ENCODE measurements around the gene TPK1. TPM values are rescaled to one million over a fixed set of nuclear protein-coding genes. Genes with fewer than 3 reads are reported as not detected.
"Not testable (repeated sequence)": the region's sequence is repeated elsewhere in the genome, so short reads cannot be mapped to it uniquely, and the experiment has no call there.

Gene TPK1
- total RNA-seq, 6 donors from 2014 or later = 4.2 to 12.3 (median 9.1) TPM

GRCh38 chr7:144575456-144575855 is 260.4 kb downstream of the TPK1 start:
- ATAC-seq (ENCODE audit: low FRiP score in 2 of 2) = no peak

DNA sequence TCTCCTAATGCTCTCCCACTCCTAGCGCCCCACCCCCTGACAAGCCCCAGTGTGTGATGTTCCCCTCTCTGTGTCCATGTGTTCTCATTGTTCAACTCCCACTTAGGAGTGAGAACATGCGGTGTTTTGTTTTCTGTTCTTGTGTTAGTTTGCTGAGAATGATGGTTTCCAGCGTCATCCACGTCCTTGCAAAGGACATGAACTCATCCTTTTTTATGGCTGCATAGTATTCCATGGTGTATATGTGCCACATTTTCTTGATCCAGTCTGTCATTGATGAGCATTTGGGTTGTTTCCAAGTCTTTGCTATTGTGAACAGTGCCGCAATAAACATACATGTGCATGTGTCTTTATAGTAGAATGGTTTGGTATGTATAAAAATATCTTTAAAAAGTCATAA is 261.1 kb downstream of the TPK1 start:
- H3K27ac ChIP-seq; H3K9me3 ChIP-seq; H3K27me3 ChIP-seq; H3K4me3 ChIP-seq; H3K4me1 ChIP-seq; ATAC-seq (ENCODE audit: low FRiP score in 2 of 2); DNase-seq; H3K36me3 ChIP-seq: not testable (repeated sequence)
- WGBS, 2 donors = 90 to 95% methylated on average over 5 of the region's 5 CpGs

More at GRCh38 chr7:144575456-144575855, 260.4 kb downstream of the TPK1 start:
- no peaks in the 10 kb centered on the region for H3K4me1 ChIP-seq
- H3K27me3 ChIP-seq = no peaks in the 10 kb centered on the region
- DNase-seq = no peak
- no peaks in the 10 kb centered on the region for H3K36me3 ChIP-seq
- H3K9me3 ChIP-seq = no peaks in the 10 kb centered on the region
- no peak overlapping the region for H3K4me3 ChIP-seq
- no peak for TF ChIP-seq EP300 (IDR thresholded peaks at IDR 0.05)
- no peak overlapping the region for H3K27ac ChIP-seq
- 81 to 89% methylated on average over 3 of the region's 3 CpGs for WGBS, 2 donors

DNA sequence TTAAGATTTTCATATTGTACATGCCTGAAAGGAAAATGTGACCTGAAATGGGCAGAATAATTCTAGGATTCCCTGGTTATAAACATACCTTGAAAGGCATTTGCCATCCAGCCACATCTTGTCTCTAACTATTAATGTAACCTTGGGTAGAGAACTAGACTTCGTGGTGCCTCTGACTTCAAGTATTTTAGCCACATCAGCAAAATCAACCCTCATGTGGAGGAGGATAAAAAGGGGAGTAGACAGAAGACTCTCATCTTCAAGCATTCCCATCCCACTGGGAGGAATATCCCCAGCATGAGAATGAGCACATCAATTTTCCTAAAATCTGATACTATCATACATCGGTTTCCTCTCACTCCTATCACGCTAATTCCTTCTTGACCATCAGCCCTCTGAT is 267.6 kb downstream of the TPK1 start:
- no peaks in the 10 kb centered on the region for H3K9me3 ChIP-seq
- H3K36me3 ChIP-seq = no peaks in the 10 kb centered on the region
- H3K4me3 ChIP-seq = no peak overlapping the region
- H3K4me1 ChIP-seq = no peaks in the 10 kb centered on the region
- WGBS, 2 donors = 80 to 89% methylated on average over 3 of the region's 3 CpGs
- no peak for ATAC-seq (ENCODE audit: low FRiP score in 2 of 2)
- TF ChIP-seq CTCF (IDR thresholded peaks at IDR 0.05) = no peak
- H3K27ac ChIP-seq = no peak overlapping the region
- no peaks in the 10 kb centered on the region for H3K27me3 ChIP-seq
- no peak for DNase-seq

- Histone ChIP-seq H3K4me1 (no peaks in the 10 kb centered on the region), H3K27ac (no peak overlapping the region), H3K36me3 (no peaks in the 10 kb centered on the region), H3K9me3 (no peaks in the 10 kb centered on the region), H3K4me3 (no peak overlapping the region), H3K27me3 (no peaks in the 10 kb centered on the region)
- no peak for TF ChIP-seq CTCF (IDR thresholded peaks at IDR 0.05)
- no peak for TF ChIP-seq EP300 (IDR thresholded peaks at IDR 0.05)
- no peak for TF ChIP-seq POLR2AphosphoS5 (IDR thresholded peaks at IDR 0.05)
- TF ChIP-seq POLR2A (IDR thresholded peaks at IDR 0.05) = no peak
- WGBS, 2 donors = 87 to 90% methylated on average over 4 of the region's 4 CpGs
- no peak for ATAC-seq (ENCODE audit: low FRiP score in 2 of 2)
- no peak for DNase-seq
These were observed 270.3 kb downstream of the TPK1 start for GRCh38 chr7:144565586-144565985.

DNA sequence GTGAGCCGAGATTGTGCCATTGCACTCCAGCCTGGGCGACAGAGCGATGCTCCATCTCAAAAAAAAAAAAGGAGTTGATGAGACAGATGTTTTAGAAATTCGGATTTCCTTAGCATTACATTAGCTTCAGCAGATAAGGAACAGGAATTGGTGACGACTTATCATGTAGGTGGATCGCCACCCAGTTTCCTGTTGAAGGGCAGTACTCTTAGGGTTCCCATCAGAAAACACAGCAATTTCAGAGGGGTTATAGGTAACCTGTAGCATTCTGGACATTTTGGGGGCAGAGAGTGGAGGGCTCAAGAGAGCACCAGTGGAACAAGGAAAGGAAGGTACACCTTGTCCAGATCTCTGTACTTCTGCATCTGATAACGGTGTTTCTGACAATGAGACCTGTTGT is 286.0 kb downstream of the TPK1 start:
- Histone ChIP-seq H3K36me3 (no peaks in the 10 kb centered on the region), H3K4me1 (peaks cover 0 to 7% (median 0%) of the 10 kb centered on the region in 4 donors), H3K4me3 (no peak overlapping the region), H3K27ac (no peak overlapping the region), H3K27me3 (no peaks in the 10 kb centered on the region), H3K9me3 (no peaks in the 10 kb centered on the region)
- ATAC-seq (ENCODE audit: low FRiP score in 2 of 2) (no peak), DNase-seq (no peak)
- WGBS, 2 donors = 57 to 59% methylated on average over 7 of the region's 7 CpGs
- no peak for TF ChIP-seq POLR2A (IDR thresholded peaks at IDR 0.05)
- TF ChIP-seq CTCF (IDR thresholded peaks at IDR 0.05) = no peak
- no peak for TF ChIP-seq POLR2AphosphoS5 (IDR thresholded peaks at IDR 0.05)
- TF ChIP-seq EP300 (IDR thresholded peaks at IDR 0.05) = no peak

GRCh38 chr7:144548556-144548955 is 287.3 kb downstream of the TPK1 start:
- ATAC-seq (ENCODE audit: low FRiP score in 2 of 2) = no peak
- H3K4me3 ChIP-seq = no peak overlapping the region
- WGBS, 2 donors = 94 to 96% methylated on average over 3 of the region's 3 CpGs
- DNase-seq = no peak
- H3K4me1 ChIP-seq = peaks cover 0 to 7% (median 0%) of the 10 kb centered on the region in 4 donors
- H3K27me3 ChIP-seq = no peaks in the 10 kb centered on the region
- no peaks in the 10 kb centered on the region for H3K36me3 ChIP-seq
- no peak for TF ChIP-seq CTCF (IDR thresholded peaks at IDR 0.05)
- no peak for TF ChIP-seq POLR2A (IDR thresholded peaks at IDR 0.05)
- TF ChIP-seq POLR2AphosphoS5 (IDR thresholded peaks at IDR 0.05) = no peak
- TF ChIP-seq EP300 (IDR thresholded peaks at IDR 0.05) = no peak
- no peaks in the 10 kb centered on the region for H3K9me3 ChIP-seq
- H3K27ac ChIP-seq = no peak overlapping the region

Data from upper lobe of left lung (tissue), 6 donors.